Spleen (tissue), 11 donors: Measurements from ENCODE around the gene ELFN1. TPM values are rescaled to one million over a fixed set of nuclear protein-coding genes. Genes with fewer than 3 reads are reported as not detected.

Experiments used
- DNase-seq: peaks from one replicate; pipeline ENCODE4 v3.0.0-alpha.2; 2020
- H3K27ac ChIP-seq, 8 donors: fragments of 200-600 bp; sonication (generic) in 7 of 8; 1 replicate in 4 of 8; 2 replicates in 4 of 8; pipeline versions ENCODE4 v1.5.0 to v1.8.0; 2016 to 2021; ENCODE audit warnings: inconsistent platforms in 4 of 8, mild to moderate bottlenecking in 4 of 8, moderate library complexity in 1 of 8
- H3K27me3 ChIP-seq, 7 donors: fragments of 200-600 bp; sonication (generic) in 6 of 7; replicated peaks in 1 of 7; 1 replicate in 4 of 7; 2 replicates in 3 of 7; pipeline versions ENCODE4 v1.5.0 to v1.8.0; 2016 to 2021; ENCODE audit warnings: inconsistent platforms in 3 of 7, mild to moderate bottlenecking in 1 of 7
- H3K36me3 ChIP-seq, 6 donors: fragments of 200-600 bp; sonication (generic) in 5 of 6; 1 replicate in 4 of 6; 2 replicates in 2 of 6; pipeline versions ENCODE4 v1.5.0 to v1.8.0; 2016 to 2021; ENCODE audit warnings: inconsistent platforms in 2 of 6
- H3K4me1 ChIP-seq, 6 donors: fragments of 200-600 bp; sonication (generic) in 5 of 6; 1 replicate in 3 of 6; 2 replicates in 3 of 6; pipeline versions ENCODE4 v1.5.0 to v1.8.0; 2016 to 2021; ENCODE audit warnings: inconsistent platforms in 3 of 6
- H3K4me3 ChIP-seq, 8 donors: fragments of 200-600 bp; sonication (generic) in 7 of 8; 1 replicate in 4 of 8; 2 replicates in 4 of 8; pipeline versions ENCODE4 v1.5.0 to v1.8.0; 2016 to 2021; ENCODE audit warnings: inconsistent platforms in 4 of 8, mild to moderate bottlenecking in 4 of 8, moderate library complexity in 2 of 8
- H3K9me3 ChIP-seq, 8 donors: fragments of 200-600 bp; sonication (generic) in 7 of 8; 1 replicate in 4 of 8; 2 replicates in 4 of 8; pipeline versions ENCODE4 v1.5.0 to v1.8.0; 2016 to 2021; ENCODE audit warnings: inconsistent platforms in 4 of 8
- POLR2A ChIP-seq, 3 donors: fragments of 450-650 bp; IDR thresholded peaks; one replicate each; pipeline ENCODE4 v1.5.1; 2017; ENCODE audit warnings: antibody characterized with exemption in 3 of 3, mild to moderate bottlenecking in 1 of 3
- POLR2AphosphoS5 ChIP-seq, 3 donors: sonication (generic); formaldehyde crosslinking; IDR thresholded peaks; one replicate each; pipeline ENCODE4 v1.5.1; 2017; ENCODE audit warnings: antibody characterized with exemption in 3 of 3
- WGBS, 5 donors: extraction: QIAGEN DNeasy Blood & Tissue Kit in 3 of 5; methylation state at CpG; one replicate each; pipeline versions ENCODE4 v1.1.5 to v1.1.7; 2013 to 2018; 5-methylcytosine and 5-hydroxymethylcytosine counted together
- intact Hi-C: fragments of 100-400 bp; cut with DNase I; formaldehyde crosslinking; loops from one replicate; pipeline ENCODE4 v1.15.0; 2023; ENCODE audit warnings: low total_unique reads
- polyA plus RNA-seq, 3 donors: library from polyadenylated mRNA; stranded (reverse); fragments of 200-250 nt; gene quantifications; one replicate each; pipeline ENCODE4 v1.2.1, GENCODE V29; 2013
- total RNA-seq, 7 donors: library from RNA; depleted of rRNA in 3 of 7; stranded (reverse); fragments of >200 nt in 3 of 7; fragmentation: NEBNext Ultra II Directional in 4 of 7; extraction: Animal tissue kit (Norgen Biotek cat#: 25700) in 4 of 7; gene quantifications; one replicate each; pipeline versions ENCODE4 v1.1.0 to v1.2.1, GENCODE V29; 2016 to 2021
- TF ChIP-seq, protein P1 (sequence below), 11 experiments: fragments of 200-600 bp in 7 of 11; fragments of 450-650 bp in 4 of 11; sonication (generic) in 4 of 11; IDR thresholded peaks in 8 of 11; conservative IDR thresholded peaks in 3 of 11; 1 replicate in 7 of 11; 2 replicates in 4 of 11; pipeline versions ENCODE4 v1.4.0 to v1.8.0; 2016 to 2021; ENCODE audit warnings: antibody characterized with exemption in 11 of 11, inconsistent platforms in 4 of 11, mild to moderate bottlenecking in 1 of 11
- donor health status: healthy with polysubstance abuse.
- donor health status: DM: no; HTN: no; CAD: no; lungs with moderate emphysema.
- donor health status: DM: no; HTN: no; CAD: no.
- donor health status: Bipolar disorder and iron deficiency.
- donor health status: healthy.
- donor health status: DM: no; HTN: no; CAD: no.
- donor health status: DM: yes; HTN: yes; CAD: no.

The ELFN1 gene
- total and polyA plus RNA-seq, 10 donors, result 0.22 to 3.9 (median 2.4) TPM

DNA sequence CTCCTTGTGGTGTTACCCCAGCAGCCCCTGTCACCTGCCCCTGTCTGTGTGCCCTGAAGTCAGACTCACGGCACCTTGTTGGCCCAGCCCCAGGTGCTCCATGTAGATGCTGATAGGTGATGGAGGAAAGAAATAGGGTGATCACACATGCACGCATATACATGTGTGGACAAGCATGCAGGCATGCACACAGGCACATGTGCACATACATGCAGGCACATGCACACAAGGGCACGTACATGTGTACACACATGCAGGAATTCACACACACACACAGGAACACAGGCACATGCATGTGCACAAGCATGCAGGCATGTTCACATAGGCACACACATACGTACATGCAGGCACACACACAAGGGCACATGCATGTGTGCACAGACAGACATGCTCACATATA lies 16.6 kb upstream of the ELFN1 start:
- TF ChIP-seq POLR2A (IDR thresholded peaks at IDR 0.05) (no peak), POLR2AphosphoS5 (IDR thresholded peaks at IDR 0.05) (no peak)
- TF ChIP-seq, protein P1, sequence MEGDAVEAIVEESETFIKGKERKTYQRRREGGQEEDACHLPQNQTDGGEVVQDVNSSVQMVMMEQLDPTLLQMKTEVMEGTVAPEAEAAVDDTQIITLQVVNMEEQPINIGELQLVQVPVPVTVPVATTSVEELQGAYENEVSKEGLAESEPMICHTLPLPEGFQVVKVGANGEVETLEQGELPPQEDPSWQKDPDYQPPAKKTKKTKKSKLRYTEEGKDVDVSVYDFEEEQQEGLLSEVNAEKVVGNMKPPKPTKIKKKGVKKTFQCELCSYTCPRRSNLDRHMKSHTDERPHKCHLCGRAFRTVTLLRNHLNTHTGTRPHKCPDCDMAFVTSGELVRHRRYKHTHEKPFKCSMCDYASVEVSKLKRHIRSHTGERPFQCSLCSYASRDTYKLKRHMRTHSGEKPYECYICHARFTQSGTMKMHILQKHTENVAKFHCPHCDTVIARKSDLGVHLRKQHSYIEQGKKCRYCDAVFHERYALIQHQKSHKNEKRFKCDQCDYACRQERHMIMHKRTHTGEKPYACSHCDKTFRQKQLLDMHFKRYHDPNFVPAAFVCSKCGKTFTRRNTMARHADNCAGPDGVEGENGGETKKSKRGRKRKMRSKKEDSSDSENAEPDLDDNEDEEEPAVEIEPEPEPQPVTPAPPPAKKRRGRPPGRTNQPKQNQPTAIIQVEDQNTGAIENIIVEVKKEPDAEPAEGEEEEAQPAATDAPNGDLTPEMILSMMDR (IDR thresholded peaks at IDR 0.05 in 8 of 11, conservative IDR thresholded peaks at IDR 0.05 in 3 of 11), result no peak
- H3K4me1 ChIP-seq, result no peaks in the 10 kb centered on the region
- no peak overlapping the region for H3K27ac ChIP-seq
- no peak for DNase-seq
- H3K27me3 ChIP-seq, result peaks cover 0 to 78% (median 10%) of the 10 kb centered on the region in 7 donors
- H3K9me3 ChIP-seq, result no peaks in the 10 kb centered on the region
- H3K36me3 ChIP-seq, result no peaks in the 10 kb centered on the region
- intact Hi-C loops, result no loop called here
- H3K4me3 ChIP-seq, result no peak overlapping the region
- 91 to 98% (median 94%) methylated on average over 4 of the region's 4 CpGs for WGBS, 5 donors

DNA sequence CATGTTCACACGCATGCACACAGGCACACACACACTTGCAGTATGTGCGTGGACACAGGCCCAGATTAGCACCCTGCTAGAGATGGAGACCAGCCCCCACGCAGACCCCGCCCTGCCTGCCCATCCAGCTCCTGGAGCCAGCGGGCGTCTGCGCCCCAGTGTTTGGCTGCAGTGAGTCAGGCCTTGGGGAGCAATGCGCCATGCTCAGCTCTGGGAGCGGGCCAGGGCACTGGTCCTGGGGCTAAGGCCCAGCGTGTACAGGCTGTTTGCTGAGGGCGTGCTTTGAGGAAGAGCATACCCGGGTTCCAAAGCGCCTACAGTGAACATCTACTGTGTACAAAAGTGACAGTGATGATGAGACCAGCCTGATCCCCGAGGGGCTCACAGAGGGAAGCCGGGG lies 16.0 kb upstream of the ELFN1 start:
- no peaks in the 10 kb centered on the region for H3K36me3 ChIP-seq
- intact Hi-C loops, result no loop called here
- no peak overlapping the region for H3K27ac ChIP-seq
- TF ChIP-seq POLR2AphosphoS5 (IDR thresholded peaks at IDR 0.05) (no peak), POLR2A (IDR thresholded peaks at IDR 0.05) (no peak)
- TF ChIP-seq, protein P1 (IDR thresholded peaks at IDR 0.05 in 8 of 11, conservative IDR thresholded peaks at IDR 0.05 in 3 of 11), result no peak
- DNase-seq, result no peak
- 82 to 91% (median 88%) methylated on average over 10 to 15 of the region's 15 CpGs for WGBS, 5 donors
- H3K27me3 ChIP-seq, result peaks cover 0 to 75% (median 10%) of the 10 kb centered on the region in 7 donors
- no peaks in the 10 kb centered on the region for H3K9me3 ChIP-seq
- H3K4me1 ChIP-seq, result no peaks in the 10 kb centered on the region
- no peak overlapping the region for H3K4me3 ChIP-seq

DNA sequence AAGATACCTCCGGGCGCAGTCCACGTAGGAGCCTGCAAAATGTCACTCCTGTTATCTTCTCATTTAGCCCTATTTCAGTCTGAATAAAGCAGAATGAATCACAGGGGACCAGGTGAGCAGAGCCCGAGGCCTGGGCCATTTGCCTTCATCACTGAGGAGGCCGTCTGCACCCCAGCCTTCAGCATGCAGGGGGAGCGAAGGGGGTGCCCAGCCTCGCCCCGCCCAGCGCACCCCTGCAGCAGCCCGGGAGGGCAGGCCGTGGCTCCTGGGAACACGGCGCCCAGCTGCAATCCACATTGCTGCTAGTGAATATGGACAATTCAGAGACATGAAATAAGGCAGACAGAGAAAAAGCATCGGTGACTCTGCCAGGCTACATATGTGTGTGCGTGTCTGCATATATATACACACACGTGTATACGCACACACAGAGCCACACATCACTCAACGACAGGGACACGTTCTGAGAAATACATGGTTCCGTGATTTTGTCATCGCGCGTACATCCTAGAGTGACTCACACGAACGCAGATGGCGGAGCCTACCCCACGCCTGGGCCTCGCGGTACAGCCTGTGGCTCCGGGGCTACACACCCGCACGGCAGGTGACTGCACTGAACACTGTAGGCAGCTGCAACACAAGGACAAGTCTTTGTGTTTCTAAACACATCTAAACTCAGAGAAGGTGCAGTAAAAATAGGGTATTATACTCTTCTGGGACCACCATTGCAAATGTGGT lies 15.2 kb upstream of the ELFN1 start:
- peaks cover 0 to 79% (median 10%) of the 10 kb centered on the region in 7 donors for H3K27me3 ChIP-seq
- H3K36me3 ChIP-seq, result no peaks in the 10 kb centered on the region
- no peak overlapping the region for H3K27ac ChIP-seq
- no peaks in the 10 kb centered on the region for H3K4me1 ChIP-seq
- no peak for DNase-seq
- TF ChIP-seq POLR2A (IDR thresholded peaks at IDR 0.05), result no peak
- no peak for TF ChIP-seq POLR2AphosphoS5 (IDR thresholded peaks at IDR 0.05)
- TF ChIP-seq, protein P1 (IDR thresholded peaks at IDR 0.05 in 8 of 11, conservative IDR thresholded peaks at IDR 0.05 in 3 of 11), result no peak
- H3K4me3 ChIP-seq, result no peak overlapping the region
- 86 to 93% (median 91%) methylated on average over 32 of the region's 32 CpGs for WGBS, 5 donors
- no peaks in the 10 kb centered on the region for H3K9me3 ChIP-seq
- intact Hi-C loops, result no loop called here

DNA sequence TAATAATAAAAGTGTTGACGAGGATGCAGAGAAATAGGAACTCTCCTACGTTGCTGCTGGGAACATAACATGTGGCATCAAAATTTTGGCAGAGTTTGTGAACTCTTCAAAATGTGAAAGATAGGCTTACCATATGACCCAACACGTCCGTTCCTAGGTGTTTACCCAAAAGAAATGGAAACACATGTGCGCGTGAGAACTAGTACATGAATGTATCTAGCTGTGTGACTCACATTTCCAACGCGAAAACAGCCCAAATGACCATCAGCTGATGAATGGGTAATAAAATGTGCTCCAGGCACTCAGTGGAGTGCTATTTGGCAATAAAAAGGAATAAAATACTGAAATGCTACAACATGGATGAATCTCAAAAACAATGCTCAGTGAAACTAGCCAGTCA lies 10.4 kb upstream of the ELFN1 start:
- H3K27me3 ChIP-seq, result peaks cover 0 to 83% (median 22%) of the 10 kb centered on the region in 7 donors
- no peak overlapping the region for H3K4me3 ChIP-seq
- peaks cover 0 to 15% (median 10%) of the 10 kb centered on the region in 6 donors for H3K4me1 ChIP-seq
- intact Hi-C loops, result no loop called here
- 81 to 86% (median 82%) methylated on average over 8 of the region's 8 CpGs for WGBS, 5 donors
- H3K36me3 ChIP-seq, result no peaks in the 10 kb centered on the region
- H3K27ac ChIP-seq, result no peak overlapping the region
- DNase-seq, result no peak
- H3K9me3 ChIP-seq, result peaks cover 0 to 6% (median 0%) of the 10 kb centered on the region in 8 donors
- TF ChIP-seq POLR2AphosphoS5 (IDR thresholded peaks at IDR 0.05) (no peak), POLR2A (IDR thresholded peaks at IDR 0.05) (no peak)
- TF ChIP-seq, protein P1 (IDR thresholded peaks at IDR 0.05 in 8 of 11, conservative IDR thresholded peaks at IDR 0.05 in 3 of 11), result no peak
